ENCODE data around the gene CXorf38. TPM values are rescaled to one million over a fixed set of nuclear protein-coding genes. Genes with fewer than 3 reads are reported as not detected.

CXorf38 gene
- 17.9 and 18.0 TPM in 2 replicates for total RNA-seq

GRCh38 chrX:40647307-40648197, at the start of gene CXorf38:
TSS of gene CXorf38 (minus strand) at chrX:40647561. CDS start at chrX:40647520, 41 bp downstream.

GRCh38 chrX:40623139-40623536, 24.2 kb downstream of the CXorf38 start, which contains the start of gene MPC1L:
TSS of gene MPC1L (plus strand) at chrX:40623428. CDS start at chrX:40623566, 138 bp downstream.

GRCh38 chrX:40580537-40581335, 66.6 kb downstream of the CXorf38 start, which contains the start of gene ATP6AP2:
TSS of gene ATP6AP2 (plus strand) at chrX:40580970. CDS start at chrX:40581066, 96 bp downstream.

Other genes with a start within 250 kb of the CXorf38 start
- gene ATP6AP2, start 66.6 kb downstream of the CXorf38 start, total RNA-seq: 98.3 and 99.6 TPM in 2 replicates
- not detected in 2 replicates for gene MPC1L, start 24.1 kb downstream of the CXorf38 start, total RNA-seq
- 31.4 and 44.5 TPM in 2 replicates for gene MED14, start 88.0 kb upstream of the CXorf38 start, total RNA-seq

All from vein endothelial cell (primary cell).